ENCODE data around the gene SPACA9. TPM values are rescaled to one million over a fixed set of nuclear protein-coding genes. Genes with fewer than 3 reads are reported as not detected.

The SPACA9 gene
- total RNA-seq, 1 experiment from 2014 or later: 1.3 TPM

DNA sequence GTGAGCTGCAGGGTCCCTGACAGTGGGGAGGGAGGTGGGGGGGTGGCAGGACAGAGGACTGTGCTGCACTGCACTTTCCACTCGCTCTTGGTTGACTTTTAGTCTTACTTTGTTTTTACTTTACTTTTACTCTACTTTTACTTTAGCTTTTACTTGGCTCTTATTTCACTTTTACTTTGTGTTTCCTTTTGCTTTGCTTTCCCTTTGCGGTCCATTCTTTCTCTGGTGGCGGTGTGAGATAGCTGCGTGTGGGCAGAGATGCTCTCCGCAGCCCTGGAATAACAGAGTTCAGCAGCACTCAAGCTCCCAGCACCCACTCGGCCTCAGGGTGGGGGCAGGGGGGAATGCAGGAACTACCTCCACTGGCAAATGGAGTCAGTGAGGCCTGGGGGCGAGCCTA is 5.3 kb upstream of the SPACA9 start:
- H3K79me2 ChIP-seq (ENCODE audit: insufficient read depth, low read length): no peaks in the 10 kb centered on the region

More for the DNA sequence above, 5.3 kb upstream of the SPACA9 start:
- H3K9ac ChIP-seq (ENCODE audit: extremely low read depth, insufficient read length, low read length): no peak overlapping the region
- no peak overlapping the region for H3K23ac ChIP-seq (ENCODE audit: insufficient read length, low read depth, low read length)
- Mint-ChIP-seq H3K4me3 (no peak overlapping the region), H3K4me1 (peaks cover 0 to 3% of the 10 kb centered on the region in 2 experiments; a peak in 1 of 4 replicates), H3K27me3 (ENCODE audit: low read depth) (peaks cover 35% of the 10 kb centered on the region), H3K9me3 (no peaks in the 10 kb centered on the region), H3K36me3 (ENCODE audit: insufficient read depth in 1 of 3, low read depth in 3 of 3) (no peaks in the 10 kb centered on the region; a peak in 1 of 7 replicates), H3K27ac (no peak overlapping the region)
- H3K14ac ChIP-seq (ENCODE audit: insufficient read depth, low read length): no peak overlapping the region
- DNase-seq: no peak
- H4K91ac ChIP-seq (ENCODE audit: insufficient read length, low read depth, low read length): no peak overlapping the region
- H2BK15ac ChIP-seq (ENCODE audit: low read depth, low read length): no peak overlapping the region
- no peak overlapping the region for H4K8ac ChIP-seq (replicated peaks; ENCODE audit: insufficient read length, low read depth, low read length)
- TF ChIP-seq, protein P1, sequence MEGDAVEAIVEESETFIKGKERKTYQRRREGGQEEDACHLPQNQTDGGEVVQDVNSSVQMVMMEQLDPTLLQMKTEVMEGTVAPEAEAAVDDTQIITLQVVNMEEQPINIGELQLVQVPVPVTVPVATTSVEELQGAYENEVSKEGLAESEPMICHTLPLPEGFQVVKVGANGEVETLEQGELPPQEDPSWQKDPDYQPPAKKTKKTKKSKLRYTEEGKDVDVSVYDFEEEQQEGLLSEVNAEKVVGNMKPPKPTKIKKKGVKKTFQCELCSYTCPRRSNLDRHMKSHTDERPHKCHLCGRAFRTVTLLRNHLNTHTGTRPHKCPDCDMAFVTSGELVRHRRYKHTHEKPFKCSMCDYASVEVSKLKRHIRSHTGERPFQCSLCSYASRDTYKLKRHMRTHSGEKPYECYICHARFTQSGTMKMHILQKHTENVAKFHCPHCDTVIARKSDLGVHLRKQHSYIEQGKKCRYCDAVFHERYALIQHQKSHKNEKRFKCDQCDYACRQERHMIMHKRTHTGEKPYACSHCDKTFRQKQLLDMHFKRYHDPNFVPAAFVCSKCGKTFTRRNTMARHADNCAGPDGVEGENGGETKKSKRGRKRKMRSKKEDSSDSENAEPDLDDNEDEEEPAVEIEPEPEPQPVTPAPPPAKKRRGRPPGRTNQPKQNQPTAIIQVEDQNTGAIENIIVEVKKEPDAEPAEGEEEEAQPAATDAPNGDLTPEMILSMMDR (conservative IDR thresholded peaks at IDR 0.05): no peak
- no peak overlapping the region for H3T11ph ChIP-seq (ENCODE audit: low read length)
- no peak overlapping the region for H3K18ac ChIP-seq (ENCODE audit: insufficient read length, low read depth, low read length)
- peaks cover 4% of the 10 kb centered on the region for H3K23me2 ChIP-seq (ENCODE audit: insufficient read length, low read depth, low read length, poor library complexity, severe bottlenecking)
- no peaks in the 10 kb centered on the region for H3K4me1 ChIP-seq (ENCODE audit: insufficient read depth, low read length)
- H3K4ac ChIP-seq (ENCODE audit: low read depth, low read length): no peak overlapping the region
- no CpG with 5 or more reads among the region's 7 CpGs for WGBS (ENCODE audit: extremely low coverage, insufficient read length, low lambda C conversion rate)
- H4K20me1 ChIP-seq (ENCODE audit: control insufficient read depth, insufficient read depth, insufficient read length): no peaks in the 10 kb centered on the region
- no peak overlapping the region for H2AK5ac ChIP-seq (ENCODE audit: insufficient read length, low read length)
- no peaks in the 10 kb centered on the region for H3K27me3 ChIP-seq (ENCODE audit: insufficient read depth, low read length)
- no peak overlapping the region for H2BK5ac ChIP-seq (ENCODE audit: insufficient read length, low read length)
- no peak overlapping the region for H3K4me2 ChIP-seq (ENCODE audit: insufficient read depth, insufficient read length, low read length)
- no peaks in the 10 kb centered on the region for H3K9me3 ChIP-seq (ENCODE audit: control insufficient read depth, low read depth, low read length)
- H2BK12ac ChIP-seq (ENCODE audit: insufficient read length, low read depth, low read length): no peak overlapping the region
- no peak overlapping the region for H3K56ac ChIP-seq (ENCODE audit: insufficient read length, low read depth, low read length)
- no peak overlapping the region for H4K5ac ChIP-seq (ENCODE audit: insufficient read length, low read depth, low read length)
- H2BK120ac ChIP-seq (ENCODE audit: low read depth, low read length, poor library complexity, severe bottlenecking): no peak overlapping the region
- H3K79me1 ChIP-seq (ENCODE audit: insufficient read depth, low read depth, low read length, poor library complexity, severe bottlenecking): no peaks in the 10 kb centered on the region
- no peak overlapping the region for H3K27ac ChIP-seq (ENCODE audit: insufficient read length, low read depth, low read length)
- H2BK20ac ChIP-seq (ENCODE audit: low read depth, low read length, poor library complexity, severe bottlenecking): no peak overlapping the region
- no peak overlapping the region for H2AFZ ChIP-seq (ENCODE audit: low read length)

Data from H9 (cell line).